AG08396 (cell line): ENCODE data around the gene ALK.

Source experiments
- DNase-seq: peaks from one replicate; pipeline ENCODE4 v3.0.0; 2012; ENCODE audit warnings: low spot score, mixed read lengths

The ALK gene

GRCh38 chr2:29607038-29607420 lies 314.4 kb downstream of the ALK start:
- no peak for DNase-seq

- DNase-seq: peak; percentile 80
Observed at GRCh38 chr2:29606104-29607037, 315.0 kb downstream of the ALK start.

- DNase-seq: no peak
Observed at GRCh38 chr2:29603341-29603740, 318.0 kb downstream of the ALK start.

- DNase-seq: no peak
Observed at GRCh38 chr2:29601872-29602271, 319.5 kb downstream of the ALK start.

GRCh38 chr2:29601321-29601720 lies 320.1 kb downstream of the ALK start:
- no peak for DNase-seq

- no peak for DNase-seq
Observed at GRCh38 chr2:29599946-29600345, 321.4 kb downstream of the ALK start.

- no peak for DNase-seq
Observed at GRCh38 chr2:29598978-29599377, 322.4 kb downstream of the ALK start.

- no peak for DNase-seq
Observed at GRCh38 chr2:29597035-29597434, 324.4 kb downstream of the ALK start.

GRCh38 chr2:29596584-29596983 lies 324.8 kb downstream of the ALK start:
- DNase-seq: no peak

- no peak for DNase-seq
Observed at GRCh38 chr2:29591600-29591999, 329.8 kb downstream of the ALK start.

GRCh38 chr2:29590211-29590610 lies 331.2 kb downstream of the ALK start:
- DNase-seq: no peak

- no peak for DNase-seq
Observed at GRCh38 chr2:29589440-29590103, 331.8 kb downstream of the ALK start.

GRCh38 chr2:29587402-29588190 lies 333.8 kb downstream of the ALK start:
- DNase-seq: no peak

GRCh38 chr2:29586919-29587318 lies 334.5 kb downstream of the ALK start:
- DNase-seq: no peak

- no peak for DNase-seq
Observed at GRCh38 chr2:29583548-29584156, 337.7 kb downstream of the ALK start.

- peak; percentile 17 for DNase-seq
Observed at GRCh38 chr2:29583104-29583503, 338.3 kb downstream of the ALK start.

GRCh38 chr2:29582062-29582461 lies 339.3 kb downstream of the ALK start:
- no peak for DNase-seq

GRCh38 chr2:29580223-29580622 lies 341.2 kb downstream of the ALK start:
- DNase-seq: no peak

- no peak for DNase-seq
Observed at GRCh38 chr2:29579495-29580169, 341.8 kb downstream of the ALK start.

- no peak for DNase-seq
Observed at GRCh38 chr2:29578084-29578598, 343.2 kb downstream of the ALK start.

GRCh38 chr2:29576231-29576630 lies 345.2 kb downstream of the ALK start:
- no peak for DNase-seq
